H9 (cell line): Measurements from ENCODE around the gene CCDC93. TPM values are rescaled to one million over a fixed set of nuclear protein-coding genes. Genes with fewer than 3 reads are reported as not detected.

Experiments used
- DNase-seq: peaks from one replicate; pipeline ENCODE4 v3.0.0-alpha.2; 2017
- H2AFZ ChIP-seq: one replicate; pipeline ENCODE4 v1.6.1; 2013; ENCODE audit warnings: mild to moderate bottlenecking, low read length, control low read depth, moderate library complexity
- H2AK5ac ChIP-seq: 2 replicates; pipeline ENCODE4 v1.6.1; 2013; ENCODE audit warnings: low read length, control low read depth, mixed read lengths; ENCODE audit not compliant: insufficient read length
- H2BK120ac ChIP-seq: one replicate; pipeline ENCODE4 v1.6.1; 2013; ENCODE audit warnings: low read depth, mild to moderate bottlenecking, low read length, control low read depth, inconsistent platforms; ENCODE audit not compliant: poor library complexity, severe bottlenecking
- H2BK12ac ChIP-seq: 2 replicates; pipeline ENCODE4 v1.6.1; 2013; ENCODE audit warnings: low read length, control low read depth, mixed read lengths, low read depth; ENCODE audit not compliant: insufficient read length
- H2BK15ac ChIP-seq: 2 replicates; pipeline ENCODE4 v1.6.1; 2013; ENCODE audit warnings: low read depth, low read length, control low read depth
- H2BK20ac ChIP-seq: one replicate; pipeline ENCODE4 v1.6.1; 2013; ENCODE audit warnings: low read depth, mild to moderate bottlenecking, low read length, control low read depth, inconsistent platforms; ENCODE audit not compliant: poor library complexity, severe bottlenecking
- H2BK5ac ChIP-seq: 2 replicates; pipeline ENCODE4 v1.6.1; 2013; ENCODE audit warnings: low read length, control low read depth, mixed read lengths; ENCODE audit not compliant: insufficient read length
- H3K14ac ChIP-seq: 2 replicates; pipeline ENCODE4 v1.6.1; 2013; ENCODE audit warnings: low read length, control low read depth; ENCODE audit not compliant: insufficient read depth
- H3K18ac ChIP-seq: 2 replicates; pipeline ENCODE4 v1.6.1; 2013; ENCODE audit warnings: low read depth, mild to moderate bottlenecking, mixed read lengths, low read length, control low read depth; ENCODE audit not compliant: insufficient read length
- H3K23ac ChIP-seq: 2 replicates; pipeline ENCODE4 v1.6.1; 2013; ENCODE audit warnings: low read length, control low read depth, mixed read lengths, low read depth; ENCODE audit not compliant: insufficient read length
- H3K23me2 ChIP-seq: 2 replicates; pipeline ENCODE4 v1.6.1; 2013; ENCODE audit warnings: low read depth, mild to moderate bottlenecking, mixed read lengths, low read length, control low read depth; ENCODE audit not compliant: insufficient read length, poor library complexity, severe bottlenecking
- H3K27ac ChIP-seq: 2 replicates; pipeline ENCODE4 v1.5.1; 2013; ENCODE audit warnings: low read length, control low read depth, mixed read lengths, low read depth; ENCODE audit not compliant: insufficient read length
- H3K27me3 ChIP-seq: 2 replicates; pipeline ENCODE4 v1.6.1; 2013; ENCODE audit warnings: low read length, control low read depth, inconsistent platforms; ENCODE audit not compliant: insufficient read depth
- H3K4ac ChIP-seq: 2 replicates; pipeline ENCODE4 v1.6.1; 2013; ENCODE audit warnings: low read depth, mild to moderate bottlenecking, control low read depth, inconsistent platforms, low read length, moderate library complexity
- H3K4me1 ChIP-seq: 2 replicates; pipeline ENCODE4 v1.6.1; 2013; ENCODE audit warnings: low read length, control low read depth, inconsistent platforms; ENCODE audit not compliant: insufficient read depth
- H3K4me2 ChIP-seq: 2 replicates; pipeline ENCODE4 v1.6.1; 2013; ENCODE audit warnings: low read length, control low read depth, mixed read lengths; ENCODE audit not compliant: insufficient read length, insufficient read depth
- H3K56ac ChIP-seq: 2 replicates; pipeline ENCODE4 v1.6.1; 2013; ENCODE audit warnings: low read depth, mild to moderate bottlenecking, mixed read lengths, low read length, control low read depth; ENCODE audit not compliant: insufficient read length
- H3K79me1 ChIP-seq: 2 replicates; pipeline ENCODE4 v1.6.1; 2013; ENCODE audit warnings: low read depth, mild to moderate bottlenecking, moderate library complexity, low read length, control low read depth, inconsistent platforms; ENCODE audit not compliant: insufficient read depth, poor library complexity, severe bottlenecking
- H3K79me2 ChIP-seq: 2 replicates; pipeline ENCODE4 v1.6.1; 2013; ENCODE audit warnings: low read length, control low read depth, inconsistent platforms; ENCODE audit not compliant: insufficient read depth
- H3K9ac ChIP-seq: 2 replicates; pipeline ENCODE4 v1.6.1; 2013; ENCODE audit warnings: low read length, control low read depth, mixed read lengths; ENCODE audit not compliant: insufficient read length; ENCODE audit errors: extremely low read depth
- H3K9me3 ChIP-seq: one replicate; pipeline ENCODE4 v1.6.1; 2013; ENCODE audit warnings: low read depth, low read length, inconsistent platforms; ENCODE audit not compliant: control insufficient read depth
- H3T11ph ChIP-seq: one replicate; pipeline ENCODE4 v1.6.1; 2013; ENCODE audit warnings: mild to moderate bottlenecking, low read length, control low read depth, inconsistent platforms
- H4K20me1 ChIP-seq: one replicate; pipeline ENCODE4 v1.6.1; 2013; ENCODE audit not compliant: control insufficient read depth, insufficient read length, insufficient read depth
- H4K5ac ChIP-seq: 2 replicates; pipeline ENCODE4 v1.6.1; 2013; ENCODE audit warnings: low read depth, mild to moderate bottlenecking, mixed read lengths, low read length, control low read depth; ENCODE audit not compliant: insufficient read length
- H4K8ac ChIP-seq: replicated peaks from 2 replicates; pipeline ENCODE4 v1.6.1; 2013; ENCODE audit warnings: low read length, control low read depth, mixed read lengths, low read depth; ENCODE audit not compliant: insufficient read length
- H4K91ac ChIP-seq: 2 replicates; pipeline ENCODE4 v1.6.1; 2013; ENCODE audit warnings: low read depth, mild to moderate bottlenecking, moderate library complexity, mixed read lengths, low read length, control low read depth; ENCODE audit not compliant: insufficient read length
- H3K27ac Mint-ChIP-seq, 3 experiments: 2 replicates in 2 of 3; 3 replicates in 1 of 3; pipeline ENCODE4 v1.8.0; 2020 to 2021; ENCODE audit warnings: mixed read lengths in 3 of 3, mild to moderate bottlenecking in 1 of 3, moderate library complexity in 1 of 3
- H3K27me3 Mint-ChIP-seq: 2 replicates; pipeline ENCODE4 v1.8.0; 2021; ENCODE audit warnings: low read depth, mild to moderate bottlenecking, moderate library complexity, mixed read lengths
- H3K36me3 Mint-ChIP-seq, 3 experiments: 2 replicates in 2 of 3; 3 replicates in 1 of 3; pipeline ENCODE4 v1.8.0; 2020 to 2021; ENCODE audit warnings: low read depth in 3 of 3, mixed read lengths in 3 of 3; ENCODE audit not compliant: insufficient read depth in 1 of 3
- H3K4me1 Mint-ChIP-seq, 2 experiments: 2 replicates each; pipeline ENCODE4 v1.8.0; 2020; ENCODE audit warnings: mixed read lengths in 2 of 2
- H3K4me3 Mint-ChIP-seq, 2 experiments: 2 replicates in 1 of 2; 3 replicates in 1 of 2; pipeline ENCODE4 v1.8.0; 2020 to 2021; ENCODE audit warnings: mild to moderate bottlenecking in 2 of 2, mixed read lengths in 2 of 2, moderate library complexity in 1 of 2
- H3K9me3 Mint-ChIP-seq, 2 experiments: 2 replicates in 1 of 2; 3 replicates in 1 of 2; pipeline ENCODE4 v1.8.0; 2020; ENCODE audit warnings: mild to moderate bottlenecking in 2 of 2, mixed read lengths in 2 of 2, moderate library complexity in 1 of 2
- WGBS: extraction: QIAGEN DNeasy Blood & Tissue Kit; methylation state at CpG from one replicate; pipeline ENCODE4 v1.1.7; 2013; ENCODE audit warnings: missing lambda C conversion rate, low lambda C conversion rate, mixed read lengths; ENCODE audit not compliant: insufficient read length; ENCODE audit errors: extremely low coverage; 5-methylcytosine and 5-hydroxymethylcytosine counted together
- total RNA-seq: library from RNA; stranded (reverse); gene quantifications from 2 replicates; pipeline ENCODE4 v1.2.1, GENCODE V29; 2021
- TF ChIP-seq, protein P1 (sequence below): fragments of 200-600 bp; sonication (generic); conservative IDR thresholded peaks from 3 replicates; pipeline ENCODE4 v1.8.0; 2021; ENCODE audit warnings: antibody characterized with exemption, mild to moderate bottlenecking

The CCDC93 gene
- total RNA-seq, 1 experiment from 2014 or later, result 16.4 TPM

DNA sequence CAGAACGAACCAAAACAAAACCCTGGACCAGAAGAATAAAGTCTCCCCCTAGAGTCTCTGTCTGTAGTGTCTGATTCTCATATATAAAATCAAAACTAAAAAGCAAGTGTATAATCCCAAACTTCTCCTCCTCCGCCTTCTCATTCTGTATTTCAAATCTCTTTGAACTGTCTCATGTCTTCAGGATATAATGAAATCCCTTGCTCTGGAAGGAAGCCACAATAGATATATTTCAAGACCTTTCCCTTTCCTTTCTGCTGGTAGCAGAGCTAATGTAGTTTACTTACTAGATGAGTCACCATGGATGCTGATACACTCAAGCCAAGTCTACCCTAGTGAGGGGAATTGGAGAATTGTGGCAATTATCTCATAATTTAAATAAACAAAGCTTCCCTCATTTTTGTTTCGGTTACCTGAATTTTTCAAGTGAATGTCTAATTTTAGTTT is 33.5 kb upstream of the CCDC93 start:
- H3K9me3 ChIP-seq, result no peaks in the 10 kb centered on the region
- peaks cover 5 to 8% of the 10 kb centered on the region in 2 experiments for H3K4me1 Mint-ChIP-seq

More for the DNA sequence above, 33.5 kb upstream of the CCDC93 start:
- H3T11ph ChIP-seq, result no peak overlapping the region
- H3K79me1 ChIP-seq, result no peaks in the 10 kb centered on the region
- H2AFZ ChIP-seq, result no peak overlapping the region
- H3K9ac ChIP-seq, result no peak overlapping the region
- H4K20me1 ChIP-seq, result no peaks in the 10 kb centered on the region
- DNase-seq, result no peak
- Mint-ChIP-seq H3K27ac (no peak overlapping the region), H3K9me3 (no peaks in the 10 kb centered on the region), H3K4me3 (no peak overlapping the region), H3K27me3 (peaks cover 11% of the 10 kb centered on the region), H3K36me3 (no peaks in the 10 kb centered on the region)
- TF ChIP-seq, protein P1, sequence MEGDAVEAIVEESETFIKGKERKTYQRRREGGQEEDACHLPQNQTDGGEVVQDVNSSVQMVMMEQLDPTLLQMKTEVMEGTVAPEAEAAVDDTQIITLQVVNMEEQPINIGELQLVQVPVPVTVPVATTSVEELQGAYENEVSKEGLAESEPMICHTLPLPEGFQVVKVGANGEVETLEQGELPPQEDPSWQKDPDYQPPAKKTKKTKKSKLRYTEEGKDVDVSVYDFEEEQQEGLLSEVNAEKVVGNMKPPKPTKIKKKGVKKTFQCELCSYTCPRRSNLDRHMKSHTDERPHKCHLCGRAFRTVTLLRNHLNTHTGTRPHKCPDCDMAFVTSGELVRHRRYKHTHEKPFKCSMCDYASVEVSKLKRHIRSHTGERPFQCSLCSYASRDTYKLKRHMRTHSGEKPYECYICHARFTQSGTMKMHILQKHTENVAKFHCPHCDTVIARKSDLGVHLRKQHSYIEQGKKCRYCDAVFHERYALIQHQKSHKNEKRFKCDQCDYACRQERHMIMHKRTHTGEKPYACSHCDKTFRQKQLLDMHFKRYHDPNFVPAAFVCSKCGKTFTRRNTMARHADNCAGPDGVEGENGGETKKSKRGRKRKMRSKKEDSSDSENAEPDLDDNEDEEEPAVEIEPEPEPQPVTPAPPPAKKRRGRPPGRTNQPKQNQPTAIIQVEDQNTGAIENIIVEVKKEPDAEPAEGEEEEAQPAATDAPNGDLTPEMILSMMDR, result no peak
- no peak overlapping the region for H2BK20ac ChIP-seq
- no peak overlapping the region for H4K5ac ChIP-seq
- H3K79me2 ChIP-seq, result no peaks in the 10 kb centered on the region
- no peak overlapping the region for H2AK5ac ChIP-seq
- no peak overlapping the region for H3K18ac ChIP-seq
- H3K27me3 ChIP-seq, result no peaks in the 10 kb centered on the region
- no peaks in the 10 kb centered on the region for H3K23me2 ChIP-seq
- no peak overlapping the region for H3K23ac ChIP-seq
- no peak overlapping the region for H3K14ac ChIP-seq
- H2BK12ac ChIP-seq, result no peak overlapping the region
- no peak overlapping the region for H3K4me2 ChIP-seq
- no peak overlapping the region for H2BK5ac ChIP-seq
- H2BK15ac ChIP-seq, result no peak overlapping the region
- H3K56ac ChIP-seq, result no peak overlapping the region
- H3K4me1 ChIP-seq, result no peaks in the 10 kb centered on the region
- WGBS, result no CpG with 5 or more reads among the region's 3 CpGs
- H3K27ac ChIP-seq, result no peak overlapping the region
- no peak overlapping the region for H4K8ac ChIP-seq
- H4K91ac ChIP-seq, result no peak overlapping the region
- no peak overlapping the region for H2BK120ac ChIP-seq
- no peak overlapping the region for H3K4ac ChIP-seq
